GM21528 (cell line): ENCODE results near the gene PRSS57.
"Not testable (repeated sequence)": the region's sequence is repeated elsewhere in the genome, so short reads cannot be mapped to it uniquely, and the experiment has no call there.

Source experiments
- ATAC-seq: cut with Tn5 transposase; IDR thresholded peaks from one replicate; pipeline ENCODE4 v1.9.1; 2021; ENCODE audit warnings: mild to moderate bottlenecking, moderate library complexity; ENCODE audit not compliant: unreplicated experiment, low FRiP score

Gene PRSS57

GRCh38 chr19:698529-698928, 3.3 kb upstream of the PRSS57 start:
- not testable (repeated sequence) for ATAC-seq

- ATAC-seq = no peak
These were observed 536 bp downstream of the PRSS57 start for GRCh38 chr19:694481-695351.

- no peak for ATAC-seq
These were observed 5.0 kb downstream of the PRSS57 start for GRCh38 chr19:690203-690602.

GRCh38 chr19:688992-689391, 6.3 kb downstream of the PRSS57 start:
- ATAC-seq = no peak

GRCh38 chr19:688214-688613, 7.0 kb downstream of the PRSS57 start:
- ATAC-seq = no peak

- ATAC-seq = no peak
These were observed 7.6 kb downstream of the PRSS57 start for GRCh38 chr19:687569-688166.

- ATAC-seq = no peak
These were observed 8.5 kb downstream of the PRSS57 start for GRCh38 chr19:686589-687297.

GRCh38 chr19:685454-685931, 9.8 kb downstream of the PRSS57 start:
- no peak for ATAC-seq

GRCh38 chr19:682678-683320, 12.5 kb downstream of the PRSS57 start:
- no peak for ATAC-seq

- no peak for ATAC-seq
These were observed 13.9 kb downstream of the PRSS57 start for GRCh38 chr19:681029-682019.

GRCh38 chr19:680287-681028, 14.8 kb downstream of the PRSS57 start:
- peak; percentile 63 for ATAC-seq

- ATAC-seq = peak; percentile 19
These were observed 15.6 kb downstream of the PRSS57 start for GRCh38 chr19:679418-680286.

GRCh38 chr19:678791-679388, 16.4 kb downstream of the PRSS57 start:
- ATAC-seq = no peak

- ATAC-seq = no peak
These were observed 17.4 kb downstream of the PRSS57 start for GRCh38 chr19:677601-678436.

- ATAC-seq = no peak
These were observed 18.1 kb downstream of the PRSS57 start for GRCh38 chr19:677201-677600.

- no peak for ATAC-seq
These were observed 18.7 kb downstream of the PRSS57 start, which contains the start of gene FSTL3 for GRCh38 chr19:676339-677105. TSS of gene FSTL3 (plus strand) at chr19:676392. CDS start at chr19:676424, 32 bp downstream.
